GM18498 (cell line): ENCODE measurements around the gene PGPEP1.
"Not testable (repeated sequence)": the region's sequence is repeated elsewhere in the genome, so short reads cannot be mapped to it uniquely, and the experiment has no call there.

ENCODE experiments used
- ATAC-seq: cut with Tn5 transposase; IDR thresholded peaks from one replicate; pipeline ENCODE4 v1.9.1; 2021; ENCODE audit warnings: mild to moderate bottlenecking, moderate library complexity; ENCODE audit not compliant: unreplicated experiment

The PGPEP1 gene

GRCh38 chr19:18389726-18390064 lies 49.3 kb downstream of the PGPEP1 start:
- no peak for ATAC-seq

GRCh38 chr19:18390065-18390907 lies 49.9 kb downstream of the PGPEP1 start:
- no peak for ATAC-seq

- no peak for ATAC-seq
These were observed 51.2 kb downstream of the PGPEP1 start for GRCh38 chr19:18391509-18392075.

- no peak for ATAC-seq
These were observed 52.0 kb downstream of the PGPEP1 start for GRCh38 chr19:18392417-18392816.

GRCh38 chr19:18392926-18393325 lies 52.5 kb downstream of the PGPEP1 start:
- ATAC-seq: no peak

GRCh38 chr19:18393836-18394235 lies 53.4 kb downstream of the PGPEP1 start:
- ATAC-seq: no peak

GRCh38 chr19:18396471-18397241 lies 56.3 kb downstream of the PGPEP1 start:
- no peak for ATAC-seq

- peak; percentile 60 for ATAC-seq
These were observed 57.1 kb downstream of the PGPEP1 start, which contains the start of gene LRRC25 for GRCh38 chr19:18397242-18398202. TSS of gene LRRC25 (minus strand) at chr19:18397622. CDS start at chr19:18396963, 659 bp downstream.

- ATAC-seq: no peak
These were observed 58.6 kb downstream of the PGPEP1 start for GRCh38 chr19:18399008-18399407.

GRCh38 chr19:18401580-18402112 lies 61.2 kb downstream of the PGPEP1 start:
- ATAC-seq: no peak

GRCh38 chr19:18402455-18403248 lies 62.3 kb downstream of the PGPEP1 start:
- not testable (repeated sequence) for ATAC-seq

- ATAC-seq: not testable (repeated sequence)
These were observed 65.4 kb downstream of the PGPEP1 start for GRCh38 chr19:18405754-18406153.

GRCh38 chr19:18406749-18407148 lies 66.4 kb downstream of the PGPEP1 start:
- ATAC-seq: no peak

GRCh38 chr19:18408053-18408476 lies 67.7 kb downstream of the PGPEP1 start:
- peak; percentile 64 for ATAC-seq

GRCh38 chr19:18412610-18413239 lies 72.3 kb downstream of the PGPEP1 start:
- ATAC-seq: no peak

- no peak for ATAC-seq
These were observed 74.2 kb downstream of the PGPEP1 start for GRCh38 chr19:18414504-18415177.

GRCh38 chr19:18415178-18415867 lies 74.9 kb downstream of the PGPEP1 start:
- ATAC-seq: no peak

GRCh38 chr19:18416778-18417249 lies 76.4 kb downstream of the PGPEP1 start:
- ATAC-seq: no peak
